GM12873 (cell line): Measurements from ENCODE around the gene ADAMTS8.

ENCODE experiments used
- TF ChIP-seq, protein P1 (sequence below): IDR thresholded peaks from 2 replicates; pipeline ENCODE4 v1.5.1; 2012; ENCODE audit warnings: low read depth, mild to moderate bottlenecking, moderate library complexity, low read length, control low read depth; ENCODE audit not compliant: insufficient read depth; ENCODE audit errors: missing control alignments

The ADAMTS8 gene

DNA sequence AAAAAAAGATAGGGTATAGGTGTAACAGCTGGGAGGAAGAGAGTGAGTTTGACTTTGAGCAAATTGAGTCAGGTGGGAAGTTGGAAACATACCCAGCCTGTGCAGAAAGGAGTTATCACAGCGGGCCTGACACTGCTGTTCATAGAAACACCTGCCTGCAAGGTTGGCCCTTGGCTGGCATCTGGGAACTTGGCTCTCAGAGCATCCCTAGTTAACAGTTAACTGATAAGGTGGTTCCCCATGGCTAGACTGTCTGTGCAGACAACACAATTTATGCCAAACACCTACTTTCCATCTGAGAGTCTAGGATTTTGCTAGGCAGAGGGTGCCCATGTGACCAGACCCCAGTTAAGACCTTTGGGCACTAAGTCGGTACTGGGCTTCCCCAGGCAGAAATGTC lies 31.4 kb downstream of the ADAMTS8 start:
- TF ChIP-seq, protein P1, sequence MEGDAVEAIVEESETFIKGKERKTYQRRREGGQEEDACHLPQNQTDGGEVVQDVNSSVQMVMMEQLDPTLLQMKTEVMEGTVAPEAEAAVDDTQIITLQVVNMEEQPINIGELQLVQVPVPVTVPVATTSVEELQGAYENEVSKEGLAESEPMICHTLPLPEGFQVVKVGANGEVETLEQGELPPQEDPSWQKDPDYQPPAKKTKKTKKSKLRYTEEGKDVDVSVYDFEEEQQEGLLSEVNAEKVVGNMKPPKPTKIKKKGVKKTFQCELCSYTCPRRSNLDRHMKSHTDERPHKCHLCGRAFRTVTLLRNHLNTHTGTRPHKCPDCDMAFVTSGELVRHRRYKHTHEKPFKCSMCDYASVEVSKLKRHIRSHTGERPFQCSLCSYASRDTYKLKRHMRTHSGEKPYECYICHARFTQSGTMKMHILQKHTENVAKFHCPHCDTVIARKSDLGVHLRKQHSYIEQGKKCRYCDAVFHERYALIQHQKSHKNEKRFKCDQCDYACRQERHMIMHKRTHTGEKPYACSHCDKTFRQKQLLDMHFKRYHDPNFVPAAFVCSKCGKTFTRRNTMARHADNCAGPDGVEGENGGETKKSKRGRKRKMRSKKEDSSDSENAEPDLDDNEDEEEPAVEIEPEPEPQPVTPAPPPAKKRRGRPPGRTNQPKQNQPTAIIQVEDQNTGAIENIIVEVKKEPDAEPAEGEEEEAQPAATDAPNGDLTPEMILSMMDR, result no peak

DNA sequence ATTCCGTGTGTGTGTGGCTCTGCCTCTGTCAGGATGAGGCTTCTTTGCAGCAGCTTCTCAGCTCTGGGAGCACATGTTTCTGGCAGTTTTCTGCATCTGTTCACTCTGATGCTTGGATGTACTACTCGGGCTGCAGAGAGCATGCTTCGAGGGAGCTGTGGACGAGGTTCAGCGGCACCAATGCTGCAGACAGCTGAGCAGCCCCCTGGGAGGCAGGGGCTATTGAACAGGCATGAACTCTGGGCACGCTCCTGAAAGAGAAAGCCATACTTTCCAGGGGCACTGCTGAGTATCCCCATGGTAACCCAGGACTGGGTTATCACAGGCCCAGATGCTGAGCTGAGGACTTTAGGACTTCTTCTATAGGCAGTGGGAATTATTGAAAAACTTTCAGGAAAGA lies 33.8 kb downstream of the ADAMTS8 start:
- TF ChIP-seq, protein P1, result no peak

GRCh38 chr11:130391711-130392110 lies 36.7 kb downstream of the ADAMTS8 start:
- TF ChIP-seq, protein P1, result no peak

GRCh38 chr11:130390071-130390758 lies 38.2 kb downstream of the ADAMTS8 start:
- TF ChIP-seq, protein P1, result no peak

GRCh38 chr11:130389335-130389935 lies 39.0 kb downstream of the ADAMTS8 start:
- TF ChIP-seq, protein P1, result no peak

GRCh38 chr11:130388607-130389205 lies 39.7 kb downstream of the ADAMTS8 start:
- TF ChIP-seq, protein P1, result no peak

GRCh38 chr11:130386056-130386455 lies 42.4 kb downstream of the ADAMTS8 start:
- TF ChIP-seq, protein P1, result no peak
